ENCODE measurements around the gene ZNF92.

ZNF92 gene

GRCh38 chr7:65409363-65409762 is 35.7 kb downstream of the ZNF92 start:
- Histone ChIP-seq H3K27ac (ENCODE audit: extremely low read depth, low read depth, low read length) (no peak overlapping the region), H3K36me3 (ENCODE audit: control insufficient read depth in 2 of 2, insufficient read depth in 1 of 2, low read length in 2 of 2) (no peaks in the 10 kb centered on the region), H3K9me3 (ENCODE audit: control insufficient read depth, insufficient read depth, low read depth, low read length) (no peaks in the 10 kb centered on the region), H3K4me1 (ENCODE audit: control insufficient read depth, insufficient read depth, low read length) (no peaks in the 10 kb centered on the region), H3K4me3 (ENCODE audit: low read depth, low read length) (no peak overlapping the region)
- POLR2A ChIA-PET, result no interaction called here
- CTCF ChIA-PET, result no interaction called here
- TF ChIP-seq ZNF670 (tag by site-specific recombination; IDR thresholded peaks at IDR 0.05; ENCODE audit: low read depth), result no peak
- TF ChIP-seq EGR2 (tag by site-specific recombination; IDR thresholded peaks at IDR 0.05; ENCODE audit: low read depth), result no peak
- no peak for TF ChIP-seq ZNF624 (tag by site-specific recombination; IDR thresholded peaks at IDR 0.05)
- no peak for TF ChIP-seq ZNF133 (tag by site-specific recombination; IDR thresholded peaks at IDR 0.05)
- TF ChIP-seq BCL6B (tag by site-specific recombination; IDR thresholded peaks at IDR 0.05), result no peak
- no peak for TF ChIP-seq ZSCAN16 (tag by site-specific recombination; IDR thresholded peaks at IDR 0.05)
- TF ChIP-seq ZNF776 (tag by site-specific recombination; IDR thresholded peaks at IDR 0.05; ENCODE audit: borderline replicate concordance), result no peak
- TF ChIP-seq ATF2 (tag by site-specific recombination; IDR thresholded peaks at IDR 0.05; ENCODE audit: low read depth), result no peak
- TF ChIP-seq ZNF416 (tag by site-specific recombination; IDR thresholded peaks at IDR 0.05), result no peak
- no peak for TF ChIP-seq OSR2 (tag by site-specific recombination; IDR thresholded peaks at IDR 0.05)
- TF ChIP-seq ZIC2 (tag by site-specific recombination; IDR thresholded peaks at IDR 0.05), result no peak
- no peak for TF ChIP-seq ZNF558 (tag by site-specific recombination; IDR thresholded peaks at IDR 0.05)
- TF ChIP-seq ZNF404 (tag by site-specific recombination; IDR thresholded peaks at IDR 0.05), result no peak
- TF ChIP-seq ZNF561 (tag by site-specific recombination; IDR thresholded peaks at IDR 0.05; ENCODE audit: borderline replicate concordance), result no peak
- no peak for TF ChIP-seq ZNF677 (tag by site-specific recombination; IDR thresholded peaks at IDR 0.05)

- Histone ChIP-seq H3K36me3 (ENCODE audit: control insufficient read depth in 2 of 2, insufficient read depth in 1 of 2, low read length in 2 of 2) (no peaks in the 10 kb centered on the region), H3K4me1 (ENCODE audit: control insufficient read depth, insufficient read depth, low read length) (no peaks in the 10 kb centered on the region), H3K27ac (ENCODE audit: extremely low read depth, low read depth, low read length) (no peak overlapping the region), H3K4me3 (ENCODE audit: low read depth, low read length) (no peak overlapping the region), H3K9me3 (ENCODE audit: control insufficient read depth, insufficient read depth, low read depth, low read length) (no peaks in the 10 kb centered on the region)
- ChIA-PET POLR2A (no interaction called here), CTCF (interaction anchor here (1.1 kb wide), 1 partner anchor 103 kb away, joined by 3 read pairs; no protein-coding TSS in a partner anchor)
- no peak for TF ChIP-seq ZNF558 (tag by site-specific recombination; IDR thresholded peaks at IDR 0.05)
- TF ChIP-seq ZNF510 (tag by site-specific recombination; IDR thresholded peaks at IDR 0.05; ENCODE audit: insufficient replicate concordance), result no peak
- no peak for TF ChIP-seq ZNF544 (tag by site-specific recombination; IDR thresholded peaks at IDR 0.05)
- TF ChIP-seq ZNF747 (tag by site-specific recombination; IDR thresholded peaks at IDR 0.05), result no peak
- TF ChIP-seq ZNF140 (tag by site-specific recombination; IDR thresholded peaks at IDR 0.05), result no peak
- TF ChIP-seq RBAK (tag by site-specific recombination; IDR thresholded peaks at IDR 0.05), result no peak
- TF ChIP-seq MEIS1 (CRISPR knock-in tag; IDR thresholded peaks at IDR 0.05; ENCODE audit: borderline replicate concordance), result no peak
- TF ChIP-seq ZBTB7A (tag by site-specific recombination; IDR thresholded peaks at IDR 0.05; ENCODE audit: low read depth), result no peak
- TF ChIP-seq ZFP3 (tag by site-specific recombination; IDR thresholded peaks at IDR 0.05; ENCODE audit: low read depth), result no peak
These were observed 37.6 kb downstream of the ZNF92 start for GRCh38 chr7:65411249-65411648.

Data from HEK293 (cell line).